ENCODE results near the gene IL13RA2.

IL13RA2 gene

GRCh38 chrX:115017455-115017854 lies at the start of gene IL13RA2:
IL13RA2 (minus strand) TSS chrX:115017616; CDS start chrX:115017269, 347 bp downstream.
- Histone ChIP-seq H3K36me3 (replicated peaks) (no peaks in the 10 kb centered on the region), H3K27me3 (ENCODE audit: low read depth) (no peaks in the 10 kb centered on the region), H3K4me1 (no peaks in the 10 kb centered on the region), H3K9me3 (no peaks in the 10 kb centered on the region), H3K4me3 (no peak within 1 kb of the TSS)
- peak in 1 of 2 experiments; percentile 35 for DNase-seq (ENCODE audit: low spot score in 2 of 2)
- in situ Hi-C loops (cut with MboI; ENCODE audit: low sequenced_read_pairs), result no loop called here

- no peak for DNase-seq (ENCODE audit: low spot score in 2 of 2)
- no peaks in the 10 kb centered on the region for H3K36me3 ChIP-seq (replicated peaks)
- H3K4me1 ChIP-seq, result no peaks in the 10 kb centered on the region
- in situ Hi-C loops (cut with MboI; ENCODE audit: low sequenced_read_pairs), result no loop called here
- no peaks in the 10 kb centered on the region; the same call in 1 of the 2 replicates for H3K9me3 ChIP-seq
- peaks cover 3% of the 10 kb centered on the region for H3K27me3 ChIP-seq (ENCODE audit: low read depth)
- H3K4me3 ChIP-seq, result no peak overlapping the region
These were observed 47.9 kb upstream of the IL13RA2 start for GRCh38 chrX:115065304-115065703.

- no peak for DNase-seq (ENCODE audit: low spot score in 2 of 2)
These were observed 42.6 kb upstream of the IL13RA2 start for GRCh38 chrX:115060013-115060412.

GRCh38 chrX:115058276-115058675 lies 40.9 kb upstream of the IL13RA2 start:
- Histone ChIP-seq H3K36me3 (replicated peaks) (no peaks in the 10 kb centered on the region), H3K4me1 (no peaks in the 10 kb centered on the region), H3K27me3 (ENCODE audit: low read depth) (peaks cover 13% of the 10 kb centered on the region), H3K9me3 (no peaks in the 10 kb centered on the region), H3K4me3 (no peak overlapping the region)
- no peak for DNase-seq (ENCODE audit: low spot score in 2 of 2)
- in situ Hi-C loops (cut with MboI; ENCODE audit: low sequenced_read_pairs), result no loop called here

More at GRCh38 chrX:115060013-115060412, 42.6 kb upstream of the IL13RA2 start:
- H3K36me3 ChIP-seq (replicated peaks), result no peaks in the 10 kb centered on the region
- H3K4me3 ChIP-seq, result no peak overlapping the region
- peaks cover 8% of the 10 kb centered on the region for H3K27me3 ChIP-seq (ENCODE audit: low read depth)
- no peaks in the 10 kb centered on the region; the same call in 1 of the 2 replicates for H3K9me3 ChIP-seq
- H3K4me1 ChIP-seq, result no peaks in the 10 kb centered on the region
- in situ Hi-C loops (cut with MboI; ENCODE audit: low sequenced_read_pairs), result no loop called here

GRCh38 chrX:115054876-115055275 lies 37.5 kb upstream of the IL13RA2 start:
- no peak for DNase-seq (ENCODE audit: low spot score in 2 of 2)
- H3K4me3 ChIP-seq, result no peak overlapping the region
- peaks cover 13% of the 10 kb centered on the region for H3K27me3 ChIP-seq (ENCODE audit: low read depth)
- no peaks in the 10 kb centered on the region for H3K4me1 ChIP-seq
- in situ Hi-C loops (cut with MboI; ENCODE audit: low sequenced_read_pairs), result no loop called here
- H3K9me3 ChIP-seq, result no peaks in the 10 kb centered on the region
- no peaks in the 10 kb centered on the region for H3K36me3 ChIP-seq (replicated peaks)

- in situ Hi-C loops (cut with MboI; ENCODE audit: low sequenced_read_pairs), result no loop called here
- H3K4me1 ChIP-seq, result no peaks in the 10 kb centered on the region
- no peak overlapping the region for H3K4me3 ChIP-seq
- H3K27me3 ChIP-seq (ENCODE audit: low read depth), result peaks cover 13% of the 10 kb centered on the region
- no peak for DNase-seq (ENCODE audit: low spot score in 2 of 2)
- no peaks in the 10 kb centered on the region for H3K36me3 ChIP-seq (replicated peaks)
- H3K9me3 ChIP-seq, result no peaks in the 10 kb centered on the region
These were observed 35.8 kb upstream of the IL13RA2 start for GRCh38 chrX:115053223-115053622.

- H3K27me3 ChIP-seq (ENCODE audit: low read depth), result no peaks in the 10 kb centered on the region; the same call in 1 of the 2 replicates
- no peaks in the 10 kb centered on the region for H3K9me3 ChIP-seq
- in situ Hi-C loops (cut with MboI; ENCODE audit: low sequenced_read_pairs), result no loop called here
- H3K36me3 ChIP-seq (replicated peaks), result no peaks in the 10 kb centered on the region
- no peak overlapping the region for H3K4me3 ChIP-seq
- no peak for DNase-seq (ENCODE audit: low spot score in 2 of 2)
- 0 out of 2 replicates have a peak, but pooled peaks cover 2% of the 10 kb centered on the region for H3K4me1 ChIP-seq
These were observed 30.3 kb upstream of the IL13RA2 start for GRCh38 chrX:115047715-115048114.

GRCh38 chrX:115047181-115047580 lies 29.8 kb upstream of the IL13RA2 start:
- no peak for DNase-seq (ENCODE audit: low spot score in 2 of 2)
- no peak overlapping the region for H3K4me3 ChIP-seq
- H3K9me3 ChIP-seq, result no peaks in the 10 kb centered on the region
- H3K36me3 ChIP-seq (replicated peaks), result no peaks in the 10 kb centered on the region
- in situ Hi-C loops (cut with MboI; ENCODE audit: low sequenced_read_pairs), result no loop called here
- H3K4me1 ChIP-seq, result 0 out of 2 replicates have a peak, but pooled peaks cover 7% of the 10 kb centered on the region
- no peaks in the 10 kb centered on the region; the same call in 1 of the 2 replicates for H3K27me3 ChIP-seq (ENCODE audit: low read depth)

GRCh38 chrX:115040417-115040816 lies 23.0 kb upstream of the IL13RA2 start:
- Histone ChIP-seq H3K27me3 (ENCODE audit: low read depth) (no peaks in the 10 kb centered on the region), H3K4me1 (0 out of 2 replicates have a peak, but pooled peaks cover 7% of the 10 kb centered on the region), H3K4me3 (no peak overlapping the region), H3K36me3 (replicated peaks) (no peaks in the 10 kb centered on the region), H3K9me3 (no peaks in the 10 kb centered on the region)
- in situ Hi-C loops (cut with MboI; ENCODE audit: low sequenced_read_pairs), result no loop called here
- DNase-seq (ENCODE audit: low spot score in 2 of 2), result no peak

GRCh38 chrX:115038406-115038805 lies 21.0 kb upstream of the IL13RA2 start:
- no peaks in the 10 kb centered on the region for H3K36me3 ChIP-seq (replicated peaks)
- in situ Hi-C loops (cut with MboI; ENCODE audit: low sequenced_read_pairs), result no loop called here
- no peak for DNase-seq (ENCODE audit: low spot score in 2 of 2)

GRCh38 chrX:115036029-115036428 lies 18.6 kb upstream of the IL13RA2 start:
- H3K27me3 ChIP-seq (ENCODE audit: low read depth), result no peaks in the 10 kb centered on the region
- H3K4me1 ChIP-seq, result no peaks in the 10 kb centered on the region
- H3K4me3 ChIP-seq, result no peak overlapping the region
- no peaks in the 10 kb centered on the region for H3K9me3 ChIP-seq
- DNase-seq (ENCODE audit: low spot score in 2 of 2), result no peak
- H3K36me3 ChIP-seq (replicated peaks), result no peaks in the 10 kb centered on the region
- in situ Hi-C loops (cut with MboI; ENCODE audit: low sequenced_read_pairs), result no loop called here

More at GRCh38 chrX:115038406-115038805, 21.0 kb upstream of the IL13RA2 start:
- no peaks in the 10 kb centered on the region for H3K27me3 ChIP-seq (ENCODE audit: low read depth)
- no peak overlapping the region for H3K4me3 ChIP-seq
- H3K9me3 ChIP-seq, result no peaks in the 10 kb centered on the region
- H3K4me1 ChIP-seq, result 0 out of 2 replicates have a peak, but pooled peaks cover 7% of the 10 kb centered on the region

GRCh38 chrX:115031989-115032388 lies 14.6 kb upstream of the IL13RA2 start:
- Histone ChIP-seq H3K36me3 (replicated peaks) (no peaks in the 10 kb centered on the region), H3K27me3 (ENCODE audit: low read depth) (no peaks in the 10 kb centered on the region)
- in situ Hi-C loops (cut with MboI; ENCODE audit: low sequenced_read_pairs), result no loop called here

GRCh38 chrX:115030625-115031024 lies 13.2 kb upstream of the IL13RA2 start:
- in situ Hi-C loops (cut with MboI; ENCODE audit: low sequenced_read_pairs), result no loop called here
- H3K36me3 ChIP-seq (replicated peaks), result no peaks in the 10 kb centered on the region
- H3K4me1 ChIP-seq, result peaks cover 3% of the 10 kb centered on the region; the same call in 1 of the 2 replicates
- no peak for DNase-seq (ENCODE audit: low spot score in 2 of 2)
- no peak overlapping the region for H3K4me3 ChIP-seq
- no peaks in the 10 kb centered on the region for H3K27me3 ChIP-seq (ENCODE audit: low read depth)
- no peaks in the 10 kb centered on the region for H3K9me3 ChIP-seq

More at GRCh38 chrX:115031989-115032388, 14.6 kb upstream of the IL13RA2 start:
- H3K4me1 ChIP-seq, result peaks cover 3% of the 10 kb centered on the region; the same call in 1 of the 2 replicates
- no peaks in the 10 kb centered on the region for H3K9me3 ChIP-seq
- H3K4me3 ChIP-seq, result no peak overlapping the region
- DNase-seq (ENCODE audit: low spot score in 2 of 2), result no peak

GRCh38 chrX:115029869-115030570 lies 12.6 kb upstream of the IL13RA2 start:
- no peak overlapping the region for H3K4me3 ChIP-seq
- H3K36me3 ChIP-seq (replicated peaks), result no peaks in the 10 kb centered on the region
- no peak for DNase-seq (ENCODE audit: low spot score in 2 of 2)
- H3K4me1 ChIP-seq, result peaks cover 3% of the 10 kb centered on the region; the same call in 1 of the 2 replicates
- in situ Hi-C loops (cut with MboI; ENCODE audit: low sequenced_read_pairs), result no loop called here
- H3K27me3 ChIP-seq (ENCODE audit: low read depth), result no peaks in the 10 kb centered on the region
- H3K9me3 ChIP-seq, result no peaks in the 10 kb centered on the region
